Thyroid gland (tissue), 4 donors: ENCODE results near the gene BLID. TPM values are rescaled to one million over a fixed set of nuclear protein-coding genes. Genes with fewer than 3 reads are reported as not detected.

ENCODE experiments used
- DNase-seq, 2 donors: peaks; one replicate each; pipeline ENCODE4 v3.0.0-alpha.2; 2019
- H3K27ac ChIP-seq, 3 donors: fragments of 200-600 bp; sonication (generic); 1 replicate in 2 of 3; 2 replicates in 1 of 3; pipeline ENCODE4 v1.5.1; 2016 to 2019; ENCODE audit warnings: mild to moderate bottlenecking in 1 of 3, moderate library complexity in 1 of 3
- H3K27me3 ChIP-seq: fragments of 200-600 bp; sonication (generic); one replicate; pipeline ENCODE4 v1.5.1; 2019
- H3K36me3 ChIP-seq, 2 donors: fragments of 200-600 bp; sonication (generic); one replicate each; pipeline ENCODE4 v1.5.1; 2016 to 2019
- H3K4me1 ChIP-seq, 2 donors: fragments of 200-600 bp; sonication (generic); one replicate each; pipeline ENCODE4 v1.5.1; 2017 to 2019
- H3K4me3 ChIP-seq, 3 donors: fragments of 200-600 bp; sonication (generic); replicated peaks in 1 of 3; 1 replicate in 2 of 3; 2 replicates in 1 of 3; pipeline ENCODE4 v1.5.1; 2016; ENCODE audit warnings: mild to moderate bottlenecking in 1 of 3
- H3K9me3 ChIP-seq: fragments of 200-600 bp; sonication (generic); one replicate; pipeline ENCODE4 v1.5.1; 2017
- CTCF ChIP-seq, 6 experiments: fragments of 200-600 bp in 3 of 6; fragments of 450-650 bp in 3 of 6; sonication (generic) in 3 of 6; IDR thresholded peaks; one replicate each; pipeline ENCODE4 v1.5.1; 2016 to 2019; ENCODE audit warnings: antibody characterized with exemption in 6 of 6, mild to moderate bottlenecking in 2 of 6, inconsistent platforms in 1 of 6, moderate library complexity in 1 of 6
- POLR2A ChIP-seq, 2 donors: fragments of 450-650 bp; IDR thresholded peaks; one replicate each; pipeline ENCODE4 v1.6.1; 2017; ENCODE audit warnings: antibody characterized with exemption in 2 of 2, mild to moderate bottlenecking in 2 of 2, moderate library complexity in 1 of 2
- WGBS, 2 donors: methylation state at CpG; one replicate each; pipeline ENCODE4 v1.1.5; 2017; 5-methylcytosine and 5-hydroxymethylcytosine counted together
- intact Hi-C: fragments of 100-400 bp; cut with DNase I; formaldehyde crosslinking; loops from one replicate; pipeline ENCODE4 v1.15.1; 2023
- total RNA-seq, 4 donors: library from RNA; depleted of rRNA; stranded (reverse); fragments of >200 nt; gene quantifications; one replicate each; pipeline ENCODE4 v1.2.3, GENCODE V29; 2016

The BLID gene
- total RNA-seq, 4 donors from 2014 or later = 4.8 to 11.5 (median 7.4) TPM

GRCh38 chr11:122112470-122113365 is 3.3 kb downstream of the BLID start:
- H3K27me3 ChIP-seq = no peaks in the 10 kb centered on the region
- no peak for DNase-seq
- no peaks in the 10 kb centered on the region for H3K36me3 ChIP-seq
- TF ChIP-seq POLR2A (IDR thresholded peaks at IDR 0.05) = no peak
- TF ChIP-seq CTCF (IDR thresholded peaks at IDR 0.05) = no peak
- no peak overlapping the region for H3K27ac ChIP-seq
- H3K4me3 ChIP-seq = no peak overlapping the region
- intact Hi-C loops = loop anchor here (5.0 kb wide), 1 partner anchor 85 kb away; no protein-coding TSS in a partner anchor
- 84% methylated on average over 5 of the region's 5 CpGs for WGBS, 2 donors
- peaks cover 6 to 7% of the 10 kb centered on the region in 2 donors for H3K4me1 ChIP-seq
- H3K9me3 ChIP-seq = no peaks in the 10 kb centered on the region

GRCh38 chr11:122109932-122110331 is 6.1 kb downstream of the BLID start:
- no peak overlapping the region for H3K27ac ChIP-seq
- H3K27me3 ChIP-seq = no peaks in the 10 kb centered on the region
- peaks cover under 1 to 4% of the 10 kb centered on the region in 2 donors for H3K4me1 ChIP-seq
- H3K4me3 ChIP-seq = no peak overlapping the region
- DNase-seq = no peak
- WGBS, 2 donors = 93 to 95% methylated on average over 4 of the region's 4 CpGs
- H3K36me3 ChIP-seq = no peaks in the 10 kb centered on the region
- TF ChIP-seq CTCF (IDR thresholded peaks at IDR 0.05) (no peak), POLR2A (IDR thresholded peaks at IDR 0.05) (no peak)
- intact Hi-C loops = loop anchor here (5.0 kb wide), 1 partner anchor 87 kb away; no protein-coding TSS in a partner anchor
- no peaks in the 10 kb centered on the region for H3K9me3 ChIP-seq

GRCh38 chr11:122108828-122109227 is 7.2 kb downstream of the BLID start:
- Histone ChIP-seq H3K4me1 (no peaks in the 10 kb centered on the region), H3K36me3 (no peaks in the 10 kb centered on the region), H3K27ac (no peak overlapping the region), H3K4me3 (no peak overlapping the region), H3K27me3 (no peaks in the 10 kb centered on the region), H3K9me3 (no peaks in the 10 kb centered on the region)
- WGBS, 2 donors = 92 to 94% methylated on average over 3 of the region's 3 CpGs
- TF ChIP-seq CTCF (IDR thresholded peaks at IDR 0.05) (no peak), POLR2A (IDR thresholded peaks at IDR 0.05) (no peak)
- intact Hi-C loops = no loop called here
- DNase-seq = no peak

- intact Hi-C loops = no loop called here
- H3K9me3 ChIP-seq = no peaks in the 10 kb centered on the region
- no peak overlapping the region for H3K4me3 ChIP-seq
- no peaks in the 10 kb centered on the region for H3K36me3 ChIP-seq
- peak; percentile 38 to 49 for DNase-seq
- H3K27ac ChIP-seq = no peak overlapping the region
- TF ChIP-seq POLR2A (IDR thresholded peaks at IDR 0.05) (no peak), CTCF (IDR thresholded peaks at IDR 0.05) (peak; percentile 40 to 80 (median 52))
- H3K27me3 ChIP-seq = no peaks in the 10 kb centered on the region
- H3K4me1 ChIP-seq = no peaks in the 10 kb centered on the region
- 31 to 36% methylated on average over 3 of the region's 3 CpGs for WGBS, 2 donors
These were observed 7.7 kb downstream of the BLID start for GRCh38 chr11:122108192-122108799.

GRCh38 chr11:122107566-122107965 is 8.4 kb downstream of the BLID start:
- H3K36me3 ChIP-seq = no peaks in the 10 kb centered on the region
- 72 to 77% methylated on average over 3 of the region's 3 CpGs for WGBS, 2 donors
- H3K27me3 ChIP-seq = no peaks in the 10 kb centered on the region
- no peak overlapping the region for H3K27ac ChIP-seq
- no peaks in the 10 kb centered on the region for H3K9me3 ChIP-seq
- no peak overlapping the region for H3K4me3 ChIP-seq
- H3K4me1 ChIP-seq = no peaks in the 10 kb centered on the region
- no peak for DNase-seq
- TF ChIP-seq CTCF (IDR thresholded peaks at IDR 0.05) (no peak), POLR2A (IDR thresholded peaks at IDR 0.05) (no peak)
- intact Hi-C loops = no loop called here
